CD4-positive, alpha-beta memory T cell (primary cell): Measurements from ENCODE around the gene CDKN2C. TPM values are rescaled to one million over a fixed set of nuclear protein-coding genes. Genes with fewer than 3 reads are reported as not detected.

Experiments used
- CTCF ChIA-PET: fragments of 350-600 bp; sonication (Branson Sonifier 250); formaldehyde crosslinking; loops from one replicate; lab custom pipeline; 2021; ENCODE audit warnings: inconsistent platforms; ENCODE audit not compliant: partially characterized antibody; lab: Charles Lee
- POLR2A ChIA-PET: fragments of 350-600 bp; sonication (Branson Sonifier 250); formaldehyde crosslinking; loops from one replicate; lab custom pipeline; 2021; ENCODE audit not compliant: partially characterized antibody; lab: Charles Lee
- DNase-seq, 5 donors: peaks; one replicate each; pipeline versions ENCODE4 v3.0.0 to v3.0.0-alpha.2; 2020 to 2022; ENCODE audit warnings: mixed read lengths in 1 of 5
- H3K27ac ChIP-seq: one replicate; pipeline ENCODE4 v1.7.0; 2013; ENCODE audit warnings: low read depth, low read length
- H3K27me3 ChIP-seq: 2 replicates; pipeline ENCODE4 v1.7.0; 2013; ENCODE audit warnings: mild to moderate bottlenecking, low read length, moderate library complexity; ENCODE audit not compliant: insufficient read depth
- H3K36me3 ChIP-seq: 2 replicates; pipeline ENCODE4 v1.7.0; 2013; ENCODE audit warnings: mild to moderate bottlenecking, low read length, moderate library complexity; ENCODE audit not compliant: insufficient read depth
- H3K4me1 ChIP-seq: 2 replicates; pipeline ENCODE4 v1.7.0; 2013; ENCODE audit warnings: mild to moderate bottlenecking, low read length, moderate library complexity; ENCODE audit not compliant: insufficient read depth
- H3K4me3 ChIP-seq, 2 donors: one replicate each; pipeline ENCODE4 v1.7.0; 2013; ENCODE audit warnings: low read length in 2 of 2, mild to moderate bottlenecking in 1 of 2
- H3K9me3 ChIP-seq, 2 donors: one replicate each; pipeline ENCODE4 v1.7.0; 2013; ENCODE audit warnings: low read length in 2 of 2, control low read depth in 1 of 2; ENCODE audit not compliant: control insufficient read depth in 1 of 2
- H3K27ac Mint-ChIP-seq, 7 donors: one replicate each; pipeline ENCODE4 v1.8.0; 2020 to 2021; ENCODE audit warnings: mixed read lengths in 7 of 7, mild to moderate bottlenecking in 6 of 7, inconsistent platforms in 3 of 7, moderate library complexity in 3 of 7
- H3K27me3 Mint-ChIP-seq, 2 donors: one replicate each; pipeline ENCODE4 v1.8.0; 2020 to 2021; ENCODE audit warnings: mixed read lengths in 2 of 2
- H3K36me3 Mint-ChIP-seq, 2 donors: one replicate each; pipeline ENCODE4 v1.8.0; 2020 to 2021; ENCODE audit warnings: mixed read lengths in 2 of 2, inconsistent platforms in 1 of 2, mild to moderate bottlenecking in 1 of 2
- H3K4me1 Mint-ChIP-seq, 4 donors: one replicate each; pipeline ENCODE4 v1.8.0; 2020 to 2021; ENCODE audit warnings: mixed read lengths in 4 of 4, mild to moderate bottlenecking in 1 of 4
- H3K4me3 Mint-ChIP-seq, 8 donors: one replicate each; pipeline ENCODE4 v1.8.0; 2020 to 2021; ENCODE audit warnings: mixed read lengths in 8 of 8, mild to moderate bottlenecking in 7 of 8, moderate library complexity in 6 of 8, inconsistent platforms in 3 of 8
- H3K9me3 Mint-ChIP-seq, 8 donors: one replicate each; pipeline ENCODE4 v1.8.0; 2020 to 2021; ENCODE audit warnings: mixed read lengths in 8 of 8, mild to moderate bottlenecking in 5 of 8, inconsistent platforms in 3 of 8, moderate library complexity in 1 of 8
- intact Hi-C: fragments of 100-400 bp; cut with micrococcal nuclease; formaldehyde crosslinking; loops from one replicate; pipeline ENCODE4 v1.15.1; 2023
- polyA plus RNA-seq, 2 donors: library from polyadenylated mRNA; unstranded; fragments of 300-500 nt; fragmentation: Illumina TruSeq; gene quantifications; one replicate each; pipeline ENCODE4 v1.2.3, GENCODE V29; 2021
- total RNA-seq, 2 experiments: library from RNA; stranded (reverse); gene quantifications; one replicate each; pipeline ENCODE4 v1.2.3, GENCODE V29; 2021

The CDKN2C gene
- total and polyA plus RNA-seq, 4 experiments from 2014 or later = 7.7 to 14.8 (median 11.1) TPM

GRCh38 chr1:50959913-50960844, 9.9 kb upstream of the CDKN2C start, which contains the start of gene FAF1:
Gene FAF1 (minus strand): TSS chr1:50960267. CDS start chr1:50959811, 456 bp downstream.
- Histone ChIP-seq H3K27ac (peak within 1 kb of the TSS; percentile 63), H3K27me3 (no peaks in the 10 kb centered on the region), H3K4me3 (peak within 1 kb of the TSS; percentile 89 to 91), H3K4me1 (peaks cover 13% of the 10 kb centered on the region), H3K36me3 (no peaks in the 10 kb centered on the region), H3K9me3 (no peaks in the 10 kb centered on the region)
- Mint-ChIP-seq H3K9me3 (peaks cover 0 to 2% (median 0%) of the 10 kb centered on the region in 8 donors), H3K36me3 (peaks cover 0 to 6% of the 10 kb centered on the region in 2 donors), H3K27me3 (no peaks in the 10 kb centered on the region), H3K4me1 (peaks cover 16 to 26% (median 21%) of the 10 kb centered on the region in 4 donors), H3K4me3 (peak within 1 kb of the TSS; percentile 93 to 99 (median 96)), H3K27ac (peak within 1 kb of the TSS; percentile 90 to 98 (median 97))
- peak; percentile 97 to 98 (median 98) for DNase-seq
- POLR2A ChIA-PET = interaction anchor here (0.8 to 4.6 kb wide), 6 partner anchors 9 to 276 kb away, joined by 3 to 122 read pairs (median 8); partner anchors contain the start of genes CDKN2C and RNF11
- intact Hi-C loops = loop anchor here (1.0 to 10.0 kb wide), 3 partner anchors 8 to 775 kb away; no protein-coding TSS in a partner anchor
- CTCF ChIA-PET = interaction anchor here (0.6 to 3.3 kb wide), 9 partner anchors 9 to 231 kb away, joined by 3 to 25 read pairs (median 5); partner anchors contain the start of gene CDKN2C

- H3K27me3 Mint-ChIP-seq = no peaks in the 10 kb centered on the region
- Histone ChIP-seq H3K36me3 (no peaks in the 10 kb centered on the region), H3K9me3 (no peaks in the 10 kb centered on the region), H3K4me1 (peaks cover 13% of the 10 kb centered on the region), H3K27ac (no peak overlapping the region), H3K4me3 (no peak overlapping the region), H3K27me3 (no peaks in the 10 kb centered on the region)
- ChIA-PET CTCF (no interaction called here), POLR2A (no interaction called here)
- peaks cover 0 to 2% (median 0%) of the 10 kb centered on the region in 8 donors for H3K9me3 Mint-ChIP-seq
- peaks cover 9 to 23% (median 14%) of the 10 kb centered on the region in 4 donors for H3K4me1 Mint-ChIP-seq
- no peak overlapping the region for H3K27ac Mint-ChIP-seq
- no peak for DNase-seq
- peaks cover 0 to 15% of the 10 kb centered on the region in 2 donors for H3K36me3 Mint-ChIP-seq
- H3K4me3 Mint-ChIP-seq = no peak overlapping the region
- intact Hi-C loops = loop anchor here (5.0 to 10.0 kb wide), 3 partner anchors 93 to 770 kb away; partner anchors contain the start of gene RNF11
These were observed 5.2 kb upstream of the CDKN2C start for GRCh38 chr1:50964863-50965262.

GRCh38 chr1:50966991-50967390, 3.1 kb upstream of the CDKN2C start:
- H3K9me3 Mint-ChIP-seq = no peaks in the 10 kb centered on the region
- peaks cover 9 to 30% (median 21%) of the 10 kb centered on the region in 4 donors for H3K4me1 Mint-ChIP-seq
- peak overlapping the region; percentile 76 for H3K27ac ChIP-seq
- H3K4me1 ChIP-seq = peaks cover 25% of the 10 kb centered on the region
- peak overlapping the region in 5 of 7 donors; percentile 84 to 92 (median 90) for H3K27ac Mint-ChIP-seq
- no peak for DNase-seq
- H3K36me3 Mint-ChIP-seq = peaks cover 0 to 15% of the 10 kb centered on the region in 2 donors
- no peaks in the 10 kb centered on the region for H3K36me3 ChIP-seq
- no peaks in the 10 kb centered on the region for H3K27me3 Mint-ChIP-seq
- no peak overlapping the region for H3K4me3 ChIP-seq
- ChIA-PET POLR2A (interaction anchor here (1.1 to 4.4 kb wide), 2 partner anchors 11 to 12 kb away, joined by 3 to 88 read pairs; no protein-coding TSS in a partner anchor), CTCF (interaction anchor here (1.6 kb wide), 1 partner anchor 11 kb away, joined by 3 read pairs; no protein-coding TSS in a partner anchor)
- no peaks in the 10 kb centered on the region for H3K9me3 ChIP-seq
- intact Hi-C loops = loop anchor here (5.0 to 10.0 kb wide), 3 partner anchors 95 to 768 kb away; partner anchors contain the start of gene RNF11
- peak overlapping the region in 5 of 8 donors; percentile 13 to 100 (median 98) for H3K4me3 Mint-ChIP-seq
- H3K27me3 ChIP-seq = no peaks in the 10 kb centered on the region

- Mint-ChIP-seq H3K4me1 (peaks cover 9 to 30% (median 23%) of the 10 kb centered on the region in 4 donors), H3K4me3 (peak overlapping the region; percentile 93 to 100 (median 98)), H3K27ac (peak overlapping the region; percentile 73 to 96 (median 90)), H3K36me3 (peaks cover 0 to 15% of the 10 kb centered on the region in 2 donors), H3K9me3 (no peaks in the 10 kb centered on the region), H3K27me3 (no peaks in the 10 kb centered on the region)
- Histone ChIP-seq H3K4me1 (peaks cover 27% of the 10 kb centered on the region), H3K36me3 (no peaks in the 10 kb centered on the region), H3K27ac (peak overlapping the region; percentile 76), H3K27me3 (no peaks in the 10 kb centered on the region), H3K4me3 (peak overlapping the region in 1 of 2 donors; percentile 91), H3K9me3 (no peaks in the 10 kb centered on the region)
- no peak for DNase-seq
- ChIA-PET CTCF (interaction anchor here (0.7 to 3.5 kb wide), 6 partner anchors 11 to 45 kb away, joined by 3 to 25 read pairs (median 4); no protein-coding TSS in a partner anchor), POLR2A (interaction anchor here (1.1 to 4.4 kb wide), 6 partner anchors 7 to 268 kb away, joined by 3 to 122 read pairs (median 4); partner anchors contain the start of genes FAF1 and RNF11)
- intact Hi-C loops = loop anchor here (1.0 to 10.0 kb wide), 8 partner anchors 7 to 767 kb away; partner anchors contain the start of genes FAF1 and RNF11
These were observed 2.5 kb upstream of the CDKN2C start for GRCh38 chr1:50967416-50968157.

GRCh38 chr1:50968158-50968820, 1.8 kb upstream of the CDKN2C start:
- peaks cover 31% of the 10 kb centered on the region for H3K4me1 ChIP-seq
- no peaks in the 10 kb centered on the region for H3K27me3 ChIP-seq
- ChIA-PET CTCF (interaction anchor here (0.6 to 3.5 kb wide), 10 partner anchors 8 to 194 kb away, joined by 3 to 25 read pairs (median 4); partner anchors contain the start of gene FAF1), POLR2A (interaction anchor here (1.1 to 4.4 kb wide), 9 partner anchors 8 to 267 kb away, joined by 3 to 122 read pairs (median 4); partner anchors contain the start of genes FAF1 and RNF11)
- Mint-ChIP-seq H3K9me3 (no peaks in the 10 kb centered on the region), H3K4me3 (peak overlapping the region; percentile 93 to 100 (median 98)), H3K36me3 (peaks cover 0 to 15% of the 10 kb centered on the region in 2 donors), H3K27ac (peak overlapping the region; percentile 90 to 97 (median 96)), H3K27me3 (no peaks in the 10 kb centered on the region), H3K4me1 (peaks cover 9 to 30% (median 23%) of the 10 kb centered on the region in 4 donors)
- H3K36me3 ChIP-seq = no peaks in the 10 kb centered on the region
- H3K27ac ChIP-seq = peak overlapping the region; percentile 76
- H3K4me3 ChIP-seq = peak overlapping the region; percentile 62 to 91
- DNase-seq = peak; percentile 85 to 87 (median 87)
- intact Hi-C loops = loop anchor here (1.0 to 10.0 kb wide), 8 partner anchors 8 to 767 kb away; partner anchors contain the start of genes FAF1 and RNF11
- no peaks in the 10 kb centered on the region for H3K9me3 ChIP-seq
